IPS-NIHi7 (cell line): ENCODE measurements around the gene ERC1.

Source experiments
- DNase-seq: peaks from one replicate; pipeline ENCODE4 v3.0.0; 2012; ENCODE audit warnings: mixed read lengths; ENCODE audit errors: extremely low spot score

The ERC1 gene

GRCh38 chr12:1474041-1474573 lies 483.1 kb downstream of the ERC1 start:
- DNase-seq = no peak

- peak; percentile 42 for DNase-seq
These were observed 483.6 kb downstream of the ERC1 start for GRCh38 chr12:1474574-1475153.

GRCh38 chr12:1479645-1480044 lies 488.6 kb downstream of the ERC1 start:
- no peak for DNase-seq

GRCh38 chr12:1481326-1481725 lies 490.3 kb downstream of the ERC1 start:
- DNase-seq = no peak

- no peak for DNase-seq
These were observed 490.9 kb downstream of the ERC1 start for GRCh38 chr12:1481906-1482305.

- DNase-seq = no peak
These were observed 497.9 kb downstream of the ERC1 start for GRCh38 chr12:1488908-1489381.

GRCh38 chr12:1491983-1492697 lies 501.1 kb downstream of the ERC1 start:
- no peak for DNase-seq

GRCh38 chr12:1493781-1494565 lies 502.9 kb downstream of the ERC1 start:
- no peak for DNase-seq

GRCh38 chr12:1494856-1495255 lies 503.8 kb downstream of the ERC1 start:
- DNase-seq = no peak

GRCh38 chr12:1496162-1496900 lies 505.3 kb downstream of the ERC1 start:
- DNase-seq = no peak

- no peak for DNase-seq
These were observed 506.1 kb downstream of the ERC1 start for GRCh38 chr12:1497161-1497560.

- no peak for DNase-seq
These were observed 507.2 kb downstream of the ERC1 start for GRCh38 chr12:1498199-1498740.

- no peak for DNase-seq
These were observed 508.3 kb downstream of the ERC1 start for GRCh38 chr12:1499351-1499750.

- DNase-seq = no peak
These were observed 509.2 kb downstream of the ERC1 start for GRCh38 chr12:1500095-1500801.

- no peak for DNase-seq
These were observed 510.0 kb downstream of the ERC1 start for GRCh38 chr12:1501001-1501400.

- DNase-seq = no peak
These were observed 510.8 kb downstream of the ERC1 start for GRCh38 chr12:1501695-1502378.

- DNase-seq = no peak
These were observed 511.3 kb downstream of the ERC1 start for GRCh38 chr12:1502379-1502720.

GRCh38 chr12:1502831-1503230 lies 511.8 kb downstream of the ERC1 start:
- DNase-seq = no peak

GRCh38 chr12:1503281-1503711 lies 512.3 kb downstream of the ERC1 start:
- no peak for DNase-seq

GRCh38 chr12:1504304-1504894 lies 513.4 kb downstream of the ERC1 start:
- DNase-seq = no peak
